A549 treated with CpdA at 1 μM for 4 hours (cell line): ENCODE results near the gene HNRNPA3. TPM values are rescaled to one million over a fixed set of nuclear protein-coding genes. Genes with fewer than 3 reads are reported as not detected.

ENCODE experiments used
- total RNA-seq: library from RNA; stranded (reverse); fragments of 200-300 nt; extraction: Qiagen RNA extraction; gene quantifications from 5 replicates; pipeline ENCODE4 v1.2.3, GENCODE V29; 2022; ENCODE audit warnings: low read depth

HNRNPA3 gene
- total RNA-seq, result 344 to 420 TPM (median 388 TPM) in 5 replicates

GRCh38 chr2:177212106-177212890 is at the start of gene HNRNPA3:
Gene HNRNPA3 (plus strand): TSS chr2:177212794. CDS start chr2:177212800, 6 bp downstream.

GRCh38 chr2:177264693-177265587 is 52.3 kb downstream of the HNRNPA3 start, which contains the start of gene NFE2L2:
Gene NFE2L2 (minus strand): TSS chr2:177264727. CDS start chr2:177264576, 151 bp downstream.

Other genes with a start within 250 kb of the HNRNPA3 start
- 53.9 to 68.1 TPM (median 59.8 TPM) in 5 replicates for gene NFE2L2, start 51.9 kb downstream of the HNRNPA3 start, total RNA-seq
- gene AGPS, start 180.0 kb downstream of the HNRNPA3 start, total RNA-seq, result 34.8 to 52.7 TPM (median 48.4 TPM) in 5 replicates